ENCODE data around the gene FOXK1.

The FOXK1 gene

DNA sequence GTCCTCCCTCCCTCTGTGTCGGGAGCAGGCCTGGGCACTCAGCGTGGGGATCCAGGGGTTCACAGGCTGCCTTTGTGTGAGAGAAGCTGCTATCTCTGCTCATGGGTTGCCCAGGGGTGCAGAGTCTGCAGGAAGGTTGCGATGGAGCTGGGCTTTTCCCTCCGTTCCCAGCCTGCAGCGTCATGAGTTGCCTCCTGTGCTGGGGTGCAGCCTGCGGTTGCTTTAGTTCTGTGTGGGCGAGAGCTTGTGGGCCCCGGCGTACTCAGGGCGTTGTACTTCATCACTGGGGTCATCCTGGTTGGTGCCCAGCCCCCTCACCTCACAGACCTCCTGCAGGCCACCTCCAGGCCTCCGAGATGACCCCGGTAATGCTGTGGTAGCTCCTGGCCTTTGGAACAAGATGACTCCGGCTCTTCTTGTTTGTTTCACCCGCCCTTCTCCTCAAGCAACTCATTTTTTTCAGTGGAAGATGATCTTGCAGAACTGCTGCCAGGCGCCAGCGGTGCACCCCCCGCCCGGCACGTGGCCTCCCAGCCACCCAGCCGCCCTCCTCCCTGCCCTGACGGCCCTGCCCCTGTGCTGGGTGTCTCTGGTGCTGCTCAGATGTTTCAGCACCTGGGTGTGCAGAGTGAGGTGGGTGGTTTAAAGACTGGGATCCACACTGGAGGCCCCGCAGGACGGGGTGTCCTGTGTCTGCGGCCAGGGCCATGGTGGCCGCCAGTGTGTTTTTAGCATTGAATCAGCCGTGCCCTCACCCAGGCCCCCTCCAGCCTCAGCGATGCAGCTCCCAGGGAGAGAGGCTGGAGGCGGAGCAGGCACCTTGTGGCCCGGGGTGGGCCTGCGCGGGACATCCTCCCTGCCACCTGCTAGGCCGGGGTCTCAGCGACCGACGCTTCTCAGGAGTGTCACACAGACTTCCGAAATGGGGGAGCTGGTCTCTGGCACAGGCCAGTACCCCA lies 100.5 kb downstream of the FOXK1 start:
- Histone ChIP-seq H3K4me3 (ENCODE audit: low read depth, low read length) (no peak overlapping the region), H2AFZ (no peak overlapping the region), H3K9me3 (ENCODE audit: control insufficient read depth, low read length) (no peaks in the 10 kb centered on the region), H3K4me2 (ENCODE audit: low read length) (no peak overlapping the region), H3K36me3 (ENCODE audit: control insufficient read depth, insufficient read depth, low read length) (no peaks in the 10 kb centered on the region), H3K79me2 (peaks cover 7% of the 10 kb centered on the region), H3K27ac (no peak overlapping the region), H3K27me3 (ENCODE audit: control insufficient read depth, insufficient read depth, low read length) (no peaks in the 10 kb centered on the region), H3K9ac (no peak overlapping the region), H3K4me1 (no peaks in the 10 kb centered on the region)
- TF ChIP-seq CTCF (IDR thresholded peaks at IDR 0.05) = no peak

DNA sequence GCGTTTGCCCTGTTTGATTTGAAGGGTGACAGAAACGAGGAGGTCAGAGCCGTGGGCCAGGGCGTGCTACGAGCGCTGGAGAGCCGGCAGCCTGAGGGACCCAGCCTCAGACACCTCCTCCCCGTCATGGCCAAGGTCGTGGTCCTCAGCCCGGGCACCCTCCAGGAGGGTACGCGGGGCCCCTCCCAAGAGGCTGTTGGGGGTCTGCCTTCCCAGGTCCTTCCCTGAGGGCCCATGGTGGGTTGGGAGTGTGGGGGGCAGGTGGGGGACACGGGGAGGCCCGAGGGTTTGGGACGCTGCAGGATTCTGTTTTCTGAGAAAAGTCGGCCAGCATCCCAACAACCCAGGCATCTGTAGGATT lies 101.2 kb downstream of the FOXK1 start:
- Histone ChIP-seq H3K4me2 (ENCODE audit: low read length) (no peak overlapping the region), H3K27ac (no peak overlapping the region), H3K9me3 (ENCODE audit: control insufficient read depth, low read length) (no peaks in the 10 kb centered on the region), H3K9ac (no peak overlapping the region), H3K4me3 (ENCODE audit: low read depth, low read length) (no peak overlapping the region), H2AFZ (no peak overlapping the region), H3K79me2 (peaks cover 1% of the 10 kb centered on the region), H3K4me1 (no peaks in the 10 kb centered on the region), H3K36me3 (ENCODE audit: control insufficient read depth, insufficient read depth, low read length) (no peaks in the 10 kb centered on the region), H3K27me3 (ENCODE audit: control insufficient read depth, insufficient read depth, low read length) (no peaks in the 10 kb centered on the region)
- TF ChIP-seq CTCF (IDR thresholded peaks at IDR 0.05) = no peak

GRCh38 chr7:4783762-4784351 lies 101.8 kb downstream of the FOXK1 start:
- no peak overlapping the region for H3K4me3 ChIP-seq (ENCODE audit: low read depth, low read length)
- H3K9ac ChIP-seq = no peak overlapping the region
- H3K9me3 ChIP-seq (ENCODE audit: control insufficient read depth, low read length) = no peaks in the 10 kb centered on the region
- H3K79me2 ChIP-seq = no peaks in the 10 kb centered on the region
- no peak overlapping the region for H3K4me2 ChIP-seq (ENCODE audit: low read length)
- H3K27ac ChIP-seq = no peak overlapping the region
- H2AFZ ChIP-seq = no peak overlapping the region
- no peaks in the 10 kb centered on the region for H3K36me3 ChIP-seq (ENCODE audit: control insufficient read depth, insufficient read depth, low read length)
- no peaks in the 10 kb centered on the region for H3K27me3 ChIP-seq (ENCODE audit: control insufficient read depth, insufficient read depth, low read length)
- H3K4me1 ChIP-seq = no peaks in the 10 kb centered on the region
- no peak for TF ChIP-seq CTCF (IDR thresholded peaks at IDR 0.05)

DNA sequence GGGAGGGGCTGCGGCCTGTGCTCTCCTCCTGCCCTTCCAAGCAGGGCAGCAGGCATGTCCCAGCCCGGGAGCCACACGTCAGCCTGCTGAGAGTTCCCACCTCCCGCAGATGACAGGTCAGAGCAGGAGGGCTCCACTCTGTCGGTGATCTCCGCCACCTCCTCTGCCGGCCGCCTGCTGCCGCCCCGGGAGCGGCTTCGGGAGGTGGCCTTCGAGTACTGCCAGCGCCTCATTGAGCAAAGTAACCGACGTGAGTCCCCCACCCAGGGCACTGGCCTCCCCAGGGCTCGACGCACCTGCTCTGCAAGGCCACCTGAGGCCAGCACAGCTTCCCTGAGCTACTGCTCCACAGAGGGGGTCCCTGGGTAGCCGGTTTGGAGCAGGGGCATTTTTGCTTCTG lies 102.7 kb downstream of the FOXK1 start:
- H3K4me2 ChIP-seq (ENCODE audit: low read length) = no peak overlapping the region
- no peaks in the 10 kb centered on the region for H3K79me2 ChIP-seq
- H3K27ac ChIP-seq = no peak overlapping the region
- no peaks in the 10 kb centered on the region for H3K27me3 ChIP-seq (ENCODE audit: control insufficient read depth, insufficient read depth, low read length)
- H3K4me1 ChIP-seq = no peaks in the 10 kb centered on the region
- H3K4me3 ChIP-seq (ENCODE audit: low read depth, low read length) = no peak overlapping the region
- TF ChIP-seq CTCF (IDR thresholded peaks at IDR 0.05) = no peak
- no peaks in the 10 kb centered on the region for H3K9me3 ChIP-seq (ENCODE audit: control insufficient read depth, low read length)
- no peaks in the 10 kb centered on the region for H3K36me3 ChIP-seq (ENCODE audit: control insufficient read depth, insufficient read depth, low read length)
- no peak overlapping the region for H2AFZ ChIP-seq
- H3K9ac ChIP-seq = no peak overlapping the region

Measured in parathyroid adenoma (tissue), 2 donors.